Measurements from ENCODE around the gene PDIA5.

- TF ChIP-seq, protein P1, sequence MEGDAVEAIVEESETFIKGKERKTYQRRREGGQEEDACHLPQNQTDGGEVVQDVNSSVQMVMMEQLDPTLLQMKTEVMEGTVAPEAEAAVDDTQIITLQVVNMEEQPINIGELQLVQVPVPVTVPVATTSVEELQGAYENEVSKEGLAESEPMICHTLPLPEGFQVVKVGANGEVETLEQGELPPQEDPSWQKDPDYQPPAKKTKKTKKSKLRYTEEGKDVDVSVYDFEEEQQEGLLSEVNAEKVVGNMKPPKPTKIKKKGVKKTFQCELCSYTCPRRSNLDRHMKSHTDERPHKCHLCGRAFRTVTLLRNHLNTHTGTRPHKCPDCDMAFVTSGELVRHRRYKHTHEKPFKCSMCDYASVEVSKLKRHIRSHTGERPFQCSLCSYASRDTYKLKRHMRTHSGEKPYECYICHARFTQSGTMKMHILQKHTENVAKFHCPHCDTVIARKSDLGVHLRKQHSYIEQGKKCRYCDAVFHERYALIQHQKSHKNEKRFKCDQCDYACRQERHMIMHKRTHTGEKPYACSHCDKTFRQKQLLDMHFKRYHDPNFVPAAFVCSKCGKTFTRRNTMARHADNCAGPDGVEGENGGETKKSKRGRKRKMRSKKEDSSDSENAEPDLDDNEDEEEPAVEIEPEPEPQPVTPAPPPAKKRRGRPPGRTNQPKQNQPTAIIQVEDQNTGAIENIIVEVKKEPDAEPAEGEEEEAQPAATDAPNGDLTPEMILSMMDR (IDR thresholded peaks at IDR 0.05), result no peak
- no peak for TF ChIP-seq POLR2A (IDR thresholded peaks at IDR 0.05)
Observed at GRCh38 chr3:123116116-123116515, 49.3 kb downstream of the PDIA5 start.

Data from heart left ventricle (tissue), 13 donors.